HG03196 (cell line): ENCODE data around the gene PNMA6E.

Experiments
- ATAC-seq: cut with Tn5 transposase; IDR thresholded peaks from one replicate; pipeline ENCODE4 v1.9.1; 2021; ENCODE audit not compliant: unreplicated experiment

The PNMA6E gene

DNA sequence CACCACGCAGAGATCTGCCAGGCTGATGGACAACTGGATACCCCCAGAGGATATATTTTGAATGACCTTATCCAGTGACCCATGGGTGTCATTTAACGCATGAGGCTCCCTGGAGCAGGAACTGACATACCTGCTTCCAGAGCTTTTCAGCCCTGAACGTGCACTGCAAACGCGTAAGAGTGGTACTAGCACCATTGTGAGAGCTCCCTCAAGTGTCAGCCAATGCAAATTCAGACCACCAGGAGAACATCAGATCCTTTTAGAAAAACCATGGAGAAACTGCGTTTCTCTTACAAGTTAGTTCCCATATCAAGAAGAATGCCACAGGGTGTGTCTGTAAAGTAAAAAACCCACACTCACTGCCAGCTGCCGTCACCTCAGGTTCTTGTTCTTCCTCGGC lies 37.4 kb upstream of the PNMA6E start:
- no peak for ATAC-seq

DNA sequence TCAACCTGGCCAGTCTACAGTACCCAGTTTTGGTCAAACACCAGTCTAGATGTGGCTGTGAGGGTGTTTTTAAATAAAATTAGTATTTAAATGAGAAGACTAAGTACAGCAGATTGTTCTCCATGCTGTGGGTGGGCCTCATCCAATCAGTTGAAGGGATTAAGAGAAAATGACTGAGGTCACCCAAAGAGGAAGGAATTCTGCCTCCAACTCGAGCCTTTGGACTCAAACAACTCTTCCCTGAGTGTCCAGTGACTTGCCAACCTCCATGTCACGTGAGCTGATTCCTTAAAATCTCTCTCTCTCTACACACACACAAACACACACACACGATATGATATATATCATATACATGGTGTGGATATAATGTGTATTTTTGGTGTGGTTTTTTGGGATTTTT lies 34.7 kb upstream of the PNMA6E start:
- ATAC-seq: no peak

GRCh38 chrX:153434801-153435200 lies 33.7 kb upstream of the PNMA6E start:
- ATAC-seq: no peak

DNA sequence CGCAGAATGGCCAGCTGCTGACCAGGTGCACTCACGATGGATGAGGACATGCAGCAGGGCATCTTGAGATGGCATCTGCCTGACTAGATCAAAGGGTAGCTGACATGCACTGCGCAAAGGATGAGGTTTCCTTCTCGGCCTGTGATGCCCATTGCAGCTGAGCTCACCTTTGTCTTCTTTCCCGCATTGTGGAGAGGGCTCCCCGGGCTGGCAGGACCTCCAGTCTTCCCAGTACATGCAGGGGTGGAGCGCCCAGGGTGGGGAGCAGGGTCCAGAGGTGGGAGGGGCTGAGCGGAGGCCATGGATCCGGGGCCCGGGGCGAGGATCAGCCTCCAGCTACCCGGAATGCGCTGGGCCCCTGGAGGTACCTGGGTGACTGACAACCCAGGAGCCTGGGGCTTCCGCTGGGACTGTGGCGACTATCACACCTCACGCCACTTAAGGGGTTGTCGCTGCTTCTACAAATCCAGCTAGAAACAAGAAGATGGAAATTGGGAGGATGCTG lies 32.7 kb upstream of the PNMA6E start:
- no peak for ATAC-seq

DNA sequence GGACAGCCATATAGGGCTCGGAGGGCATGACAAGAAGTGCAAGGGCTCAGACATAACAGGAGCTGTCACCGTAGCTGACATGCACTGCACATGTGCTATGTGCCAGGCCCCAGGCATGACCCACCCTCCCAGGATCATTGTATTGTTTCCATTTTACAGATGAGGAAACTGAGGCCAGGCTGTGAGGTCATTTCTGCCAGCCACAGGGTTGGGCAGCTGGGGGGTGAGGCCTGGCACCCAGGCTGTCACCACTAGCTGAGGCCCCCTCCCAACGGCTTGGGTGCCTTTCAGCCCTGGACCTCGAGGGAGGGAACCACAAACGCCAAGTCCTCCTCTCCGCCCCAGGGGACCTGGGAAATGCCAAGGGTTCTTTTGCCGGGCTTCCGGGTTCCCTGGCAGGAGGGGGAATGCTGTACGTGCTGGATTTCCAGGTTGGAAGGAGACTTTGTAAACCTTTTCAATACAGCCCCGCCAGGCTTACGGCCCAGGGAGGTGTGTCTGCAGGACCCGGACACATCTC lies 32.1 kb upstream of the PNMA6E start:
- no peak for ATAC-seq

- ATAC-seq: no peak
These were observed 29.6 kb upstream of the PNMA6E start for GRCh38 chrX:153430796-153431195.

GRCh38 chrX:153426204-153426603 lies 25.1 kb upstream of the PNMA6E start:
- no peak for ATAC-seq

DNA sequence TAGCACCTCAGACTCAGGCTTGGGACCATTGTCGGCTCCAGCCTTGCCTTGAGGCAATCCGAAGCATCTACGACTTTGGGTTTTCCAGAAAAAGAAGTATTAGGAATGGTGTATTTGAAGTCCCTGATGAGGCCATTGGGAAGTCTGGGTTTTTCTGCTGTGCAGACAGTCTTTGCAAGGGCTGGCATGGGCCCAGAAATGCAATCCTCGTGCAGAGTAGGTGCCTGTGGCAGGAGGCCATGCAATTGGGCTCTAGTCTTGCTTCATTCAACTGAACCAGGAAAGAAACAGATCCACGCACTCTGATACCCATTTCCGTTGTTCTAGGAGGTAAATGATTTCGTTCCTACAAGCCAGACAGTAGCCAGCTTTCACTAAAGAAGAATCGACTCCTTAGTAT lies 22.5 kb upstream of the PNMA6E start:
- no peak for ATAC-seq

DNA sequence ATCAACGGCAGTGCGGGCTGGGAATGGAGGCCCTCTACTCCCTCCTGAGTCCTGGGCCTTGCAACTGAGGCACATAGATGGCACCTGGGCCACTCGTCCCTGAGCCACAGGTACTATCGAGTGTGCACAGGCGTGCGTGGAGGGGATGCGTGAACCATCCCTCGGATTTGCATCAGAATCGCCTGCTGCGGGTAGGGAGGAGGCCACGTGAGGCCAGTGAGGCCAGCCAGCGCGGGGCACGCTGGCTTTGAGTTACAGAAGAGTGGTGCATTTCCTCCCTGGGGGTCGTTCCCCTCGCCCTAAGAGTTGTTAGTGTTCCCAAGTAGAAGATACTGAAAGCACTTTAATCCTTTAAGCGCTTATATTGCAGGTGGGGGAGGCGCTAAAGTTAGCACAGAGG lies 20.7 kb upstream of the PNMA6E start:
- ATAC-seq: no peak

GRCh38 chrX:153420851-153421599 lies 19.9 kb upstream of the PNMA6E start:
- ATAC-seq: no peak

- no peak for ATAC-seq
These were observed 16.5 kb upstream of the PNMA6E start for GRCh38 chrX:153417637-153418036.

- ATAC-seq: no peak
These were observed 15.8 kb upstream of the PNMA6E start for GRCh38 chrX:153416781-153417450.

DNA sequence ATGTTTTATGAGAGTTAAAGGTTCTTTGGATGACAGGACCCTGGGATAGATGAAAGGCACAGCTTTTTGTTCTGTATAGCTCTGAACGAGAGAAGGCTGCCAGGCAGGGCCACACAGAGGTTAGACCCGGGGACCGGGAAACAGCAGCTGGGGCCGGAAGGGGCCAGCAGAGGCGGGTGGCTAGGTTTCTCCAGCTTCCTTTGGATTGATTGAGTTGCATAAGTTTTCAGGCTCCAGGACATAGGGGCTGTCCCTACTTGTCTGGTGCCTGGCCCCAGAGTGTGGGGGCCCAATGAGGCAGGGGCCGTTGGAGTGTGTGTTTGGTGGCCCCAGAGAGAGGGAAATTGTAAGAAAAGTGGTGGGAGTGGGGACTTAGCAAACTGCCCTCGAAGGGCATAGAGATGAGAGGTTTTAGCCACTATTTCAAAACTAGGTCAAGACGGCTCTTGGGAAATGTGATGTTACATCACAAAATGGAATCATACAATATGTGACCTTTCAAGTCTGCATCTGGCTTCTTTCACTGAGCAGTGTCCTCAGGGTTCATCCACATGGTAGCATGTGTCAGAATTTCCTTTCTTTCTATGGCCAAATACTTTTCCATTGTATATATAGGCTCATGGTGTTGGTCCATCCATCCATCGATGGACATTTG lies 13.8 kb upstream of the PNMA6E start:
- no peak for ATAC-seq

DNA sequence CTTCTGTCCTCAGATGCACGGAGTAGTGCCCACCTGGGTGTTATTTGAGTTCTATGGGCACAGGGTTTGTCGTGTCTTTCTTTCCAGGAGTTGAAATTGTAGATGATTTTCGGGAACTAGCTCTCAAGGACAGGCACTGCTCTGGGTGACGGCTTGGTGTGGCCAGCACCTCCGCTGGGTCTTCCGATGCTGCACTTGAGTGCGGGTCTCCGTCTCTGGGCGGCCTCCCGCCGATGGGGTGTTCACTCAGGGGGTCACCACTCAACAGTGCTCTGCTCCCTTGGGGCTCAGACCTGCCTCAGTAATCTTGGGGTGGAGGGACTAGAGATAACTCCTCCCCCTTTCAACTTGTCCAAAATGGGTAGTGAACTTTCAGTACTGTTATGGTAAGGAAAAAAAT lies 12.6 kb upstream of the PNMA6E start:
- no peak for ATAC-seq

DNA sequence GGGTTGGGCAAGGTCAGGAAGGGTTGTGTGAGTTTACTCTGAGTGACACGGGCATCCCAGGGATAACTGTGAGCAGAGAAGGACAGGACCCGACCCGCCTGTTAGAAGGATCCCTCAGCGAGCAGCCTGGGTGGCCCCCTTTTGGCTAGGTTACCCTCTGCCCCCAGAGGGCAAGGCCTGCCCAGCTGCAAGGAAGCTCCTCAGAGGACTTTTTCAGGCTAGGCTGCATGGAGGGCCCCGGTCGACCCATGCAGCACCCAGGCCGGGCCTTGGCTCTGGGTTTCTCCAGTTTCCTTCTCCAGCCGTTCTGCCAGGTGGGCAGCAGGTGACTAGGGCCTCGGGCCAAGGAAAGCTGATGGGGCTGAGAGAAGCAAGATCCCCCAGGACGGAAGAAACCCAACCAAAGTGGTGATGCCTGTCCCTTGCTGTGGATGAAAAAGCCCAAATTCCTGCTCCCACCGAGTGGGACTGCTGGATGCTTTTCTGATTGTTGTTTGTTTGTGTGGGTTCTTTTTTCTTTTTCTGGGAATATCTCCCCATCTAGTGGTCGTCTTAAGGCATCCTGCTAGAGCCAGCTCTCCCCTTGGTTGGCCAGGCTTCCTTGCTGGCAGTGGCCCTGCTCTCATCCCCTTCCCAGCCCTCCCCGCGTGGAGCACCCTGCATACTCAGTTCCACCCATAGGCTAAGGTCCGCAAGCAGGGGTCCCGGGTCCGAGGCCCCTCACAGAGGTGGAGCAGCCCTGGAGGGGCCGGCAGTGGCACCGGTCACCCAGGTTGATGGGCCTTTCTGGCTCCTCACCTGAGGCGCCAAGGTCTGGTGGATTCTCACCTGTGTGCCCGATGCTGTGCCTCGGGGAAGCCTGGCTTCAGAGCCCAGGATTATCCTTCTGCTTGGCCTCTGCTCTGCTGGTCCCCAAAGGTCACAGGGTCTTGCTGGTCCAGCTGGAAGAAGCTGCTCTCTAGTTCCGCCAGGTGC lies 11.9 kb upstream of the PNMA6E start:
- no peak for ATAC-seq

- no peak for ATAC-seq
These were observed 10.9 kb upstream of the PNMA6E start for GRCh38 chrX:153411988-153412574.

DNA sequence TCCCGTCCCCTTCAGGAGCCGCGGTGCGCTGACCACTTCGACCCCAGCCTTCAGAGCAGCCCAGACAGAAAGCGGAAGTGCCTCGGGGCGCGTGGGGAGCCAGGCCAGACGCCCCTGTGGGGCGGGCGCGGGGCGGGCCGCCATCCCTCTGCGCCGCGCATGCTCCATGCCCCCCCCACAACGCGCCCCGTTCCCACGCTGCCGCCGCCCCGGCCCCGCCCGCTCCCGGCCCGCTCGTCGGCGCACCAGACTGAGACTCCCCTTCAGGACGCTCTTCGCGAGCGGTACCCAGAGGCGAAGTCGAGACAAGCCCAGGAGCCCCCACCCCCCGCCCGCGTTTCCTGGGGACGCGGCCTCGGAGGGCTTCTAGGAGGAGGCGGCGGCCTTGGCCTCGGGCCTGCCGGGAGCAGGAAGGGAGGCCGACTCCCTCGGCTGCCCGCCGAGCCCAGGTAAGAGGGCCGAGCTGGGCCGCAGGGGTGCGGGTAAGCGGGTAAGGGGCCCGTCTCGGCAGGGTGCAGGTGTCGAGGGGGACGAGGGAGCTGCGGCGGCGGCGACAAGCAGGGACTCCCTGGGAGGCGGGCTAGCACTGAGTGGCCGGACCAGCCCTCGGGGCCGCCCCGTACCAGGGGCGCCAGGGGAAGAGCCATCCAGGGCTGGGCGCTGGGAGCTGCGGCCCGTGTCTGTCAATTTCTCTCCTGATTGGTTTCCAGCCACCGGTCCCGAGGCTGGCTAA lies 10.3 kb upstream of the PNMA6E start, which contains the start of gene ZFP92:
ZFP92 (plus strand) TSS at position 218 of the 733 bp plus-strand sequence. CDS start 6,851 bp downstream, outside the sequence.
- ATAC-seq: no peak

GRCh38 chrX:153410888-153411254 lies 9.7 kb upstream of the PNMA6E start:
- no peak for ATAC-seq

GRCh38 chrX:153410373-153410772 lies 9.2 kb upstream of the PNMA6E start:
- ATAC-seq: no peak
